ENCODE results near the gene SKOR2.

- no peak for TF ChIP-seq CTCF (IDR thresholded peaks at IDR 0.05)
- no peak for TF ChIP-seq EZH2 (IDR thresholded peaks at IDR 0.05; ENCODE audit: borderline replicate concordance, insufficient read depth, low read depth, low read length, poor library complexity, severe bottlenecking)
Measured at GRCh38 chr18:47184419-47185050, 66.9 kb downstream of the SKOR2 start.
